Epithelial cell of esophagus (primary cell): ENCODE results near the gene CFAP157.

Experiments
- DNase-seq: peaks from one replicate; pipeline ENCODE4 v3.0.0; 2010; ENCODE audit warnings: low read depth
- H3K4me3 ChIP-seq: 2 replicates; pipeline ENCODE4 v1.5.1; 2011; ENCODE audit warnings: mild to moderate bottlenecking, low read length, control low read depth
- CTCF ChIP-seq: IDR thresholded peaks from 2 replicates; pipeline ENCODE4 v1.5.1; 2011; ENCODE audit warnings: low read depth, mild to moderate bottlenecking, low read length, control low read depth, inconsistent platforms; ENCODE audit not compliant: insufficient read depth; ENCODE audit errors: missing control alignments

CFAP157 gene

GRCh38 chr9:127706836-127707241 lies at the start of gene CFAP157:
Gene CFAP157, plus strand, starts transcription at chr9:127706988. Its CDS starts 44 bp downstream, at chr9:127707032.
- H3K4me3 ChIP-seq: no peak within 1 kb of the TSS
- TF ChIP-seq CTCF: no peak
- DNase-seq: peak; percentile 36

- H3K4me3 ChIP-seq: no peak overlapping the region
- no peak for DNase-seq
- no peak for TF ChIP-seq CTCF
Measured at GRCh38 chr9:127658428-127658827, 48.4 kb upstream of the CFAP157 start.

- no peak for TF ChIP-seq CTCF
- no peak for DNase-seq
- no peak overlapping the region for H3K4me3 ChIP-seq
Measured at GRCh38 chr9:127660886-127661741, 45.7 kb upstream of the CFAP157 start.

- H3K4me3 ChIP-seq: no peak overlapping the region
- TF ChIP-seq CTCF: no peak
- DNase-seq: no peak
Measured at GRCh38 chr9:127662617-127663016, 44.2 kb upstream of the CFAP157 start.

- H3K4me3 ChIP-seq: no peak overlapping the region
- DNase-seq: no peak
- no peak for TF ChIP-seq CTCF
Measured at GRCh38 chr9:127664324-127664677, 42.5 kb upstream of the CFAP157 start.

- DNase-seq: no peak
- TF ChIP-seq CTCF: no peak
- no peak overlapping the region for H3K4me3 ChIP-seq
Measured at GRCh38 chr9:127664678-127665507, 41.9 kb upstream of the CFAP157 start.
